Measurements from ENCODE around the gene ENG.
A peak's percentile ranks its signal among the peaks of the same experiment; 100 is the strongest.

ENG gene

DNA sequence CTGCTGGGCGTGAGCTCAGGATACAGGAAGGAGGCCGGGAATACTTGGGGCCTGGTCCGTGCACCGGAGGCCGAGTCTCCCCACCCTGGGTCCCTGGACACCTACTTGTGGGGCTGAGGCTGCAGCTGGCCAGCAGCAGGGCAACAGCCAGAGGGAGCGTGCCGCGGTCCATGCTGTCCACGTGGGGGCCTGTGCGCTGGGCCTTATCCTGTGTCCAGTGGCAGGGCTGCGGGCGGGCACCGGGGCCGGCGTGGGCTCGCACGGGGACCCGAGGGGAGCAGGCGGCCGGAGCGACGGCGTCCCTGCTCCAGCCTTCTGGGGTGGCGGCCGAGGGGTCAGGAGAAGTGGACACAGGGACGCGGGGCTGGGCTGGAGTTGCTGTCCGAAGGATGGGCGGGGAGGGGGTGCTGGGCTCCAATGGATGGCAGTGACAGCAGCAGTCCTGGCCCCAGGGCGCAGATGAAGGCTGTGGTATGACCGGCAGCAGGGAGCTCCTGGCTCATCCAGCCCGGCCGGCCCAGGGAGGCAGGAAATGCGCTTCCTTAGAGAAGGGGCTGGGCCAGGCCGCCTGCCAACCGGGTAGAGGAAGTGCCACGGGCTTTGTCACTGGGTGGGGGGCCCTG is at the start of gene ENG:
Gene ENG (minus strand): TSS at position 475 of the 623 bp plus-strand sequence. CDS start 303 bp downstream, at position 172.
- H3K79me2 ChIP-seq (ENCODE audit: control insufficient read depth, insufficient read depth, low read length, unreplicated experiment) = peaks cover 60% of the 10 kb centered on the region
- H3K27me3 ChIP-seq (ENCODE audit: insufficient read depth, low read length) = no peaks in the 10 kb centered on the region
- peaks cover 26% of the 10 kb centered on the region for H3K36me3 ChIP-seq (ENCODE audit: insufficient read depth, low read length)
- H3K27ac ChIP-seq (ENCODE audit: low read depth, low read length) = peak within 1 kb of the TSS; percentile 49
- H3K4me1 ChIP-seq (ENCODE audit: control insufficient read depth, insufficient read depth, low read length, unreplicated experiment) = peaks cover 21% of the 10 kb centered on the region
- H2AFZ ChIP-seq (ENCODE audit: low read length, unreplicated experiment) = no peak within 1 kb of the TSS
- H3K4me3 ChIP-seq (ENCODE audit: low read depth, low read length) = peak within 1 kb of the TSS; percentile 96

DNA sequence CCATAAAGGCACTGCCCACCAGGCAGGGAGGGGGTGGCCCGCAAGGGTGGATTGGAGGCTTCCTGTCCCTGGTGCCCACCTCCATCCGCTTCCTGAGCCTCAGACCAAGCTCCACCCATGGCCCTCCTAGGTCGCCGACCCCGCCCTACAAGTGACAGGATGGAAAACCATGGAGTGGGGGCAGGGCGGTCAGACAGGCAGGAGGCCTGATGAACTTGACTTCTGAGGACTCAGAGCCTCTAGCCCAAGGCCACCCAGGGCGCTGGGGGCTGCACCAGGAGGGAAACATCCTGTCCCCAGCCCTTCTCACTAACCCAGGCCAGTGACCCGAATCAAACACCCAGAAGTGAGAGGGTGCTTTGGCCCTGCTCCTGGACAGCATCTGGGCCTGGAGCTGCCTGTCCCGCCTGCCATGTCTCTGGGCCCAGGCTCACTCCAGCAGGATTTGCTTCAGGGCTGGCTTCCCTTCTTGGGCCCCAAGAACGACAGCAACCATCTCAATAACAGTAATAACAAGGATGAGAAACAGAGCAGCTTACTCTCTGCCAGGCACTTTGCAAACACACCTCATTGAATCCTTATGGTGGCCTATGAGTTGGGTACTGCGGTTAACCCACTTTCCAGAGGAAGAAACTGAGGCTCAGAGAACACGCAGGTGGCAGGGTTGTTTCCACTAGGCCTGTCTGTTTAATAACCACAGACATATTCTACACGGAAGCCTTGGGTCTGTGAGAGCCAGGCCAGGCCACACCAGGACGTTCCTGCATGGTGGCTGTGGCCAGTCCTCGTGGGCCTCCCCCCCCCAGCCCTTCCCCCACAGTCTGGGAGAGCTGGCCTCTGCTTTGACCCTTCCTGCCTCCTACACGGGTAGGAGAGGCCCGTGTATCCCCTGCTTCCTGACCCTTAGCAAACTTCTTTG is 49.4 kb upstream of the ENG start:
- H3K36me3 ChIP-seq (ENCODE audit: insufficient read depth, low read length) = no peaks in the 10 kb centered on the region
- no peak overlapping the region for H2AFZ ChIP-seq (ENCODE audit: low read length, unreplicated experiment)
- H3K4me1 ChIP-seq (ENCODE audit: control insufficient read depth, insufficient read depth, low read length, unreplicated experiment) = peaks cover 39% of the 10 kb centered on the region
- peak overlapping the region; percentile 43 for H3K27ac ChIP-seq (ENCODE audit: low read depth, low read length)
- no peaks in the 10 kb centered on the region for H3K79me2 ChIP-seq (ENCODE audit: control insufficient read depth, insufficient read depth, low read length, unreplicated experiment)
- no peak overlapping the region for H3K4me3 ChIP-seq (ENCODE audit: low read depth, low read length)
- H3K27me3 ChIP-seq (ENCODE audit: insufficient read depth, low read length) = no peaks in the 10 kb centered on the region

DNA sequence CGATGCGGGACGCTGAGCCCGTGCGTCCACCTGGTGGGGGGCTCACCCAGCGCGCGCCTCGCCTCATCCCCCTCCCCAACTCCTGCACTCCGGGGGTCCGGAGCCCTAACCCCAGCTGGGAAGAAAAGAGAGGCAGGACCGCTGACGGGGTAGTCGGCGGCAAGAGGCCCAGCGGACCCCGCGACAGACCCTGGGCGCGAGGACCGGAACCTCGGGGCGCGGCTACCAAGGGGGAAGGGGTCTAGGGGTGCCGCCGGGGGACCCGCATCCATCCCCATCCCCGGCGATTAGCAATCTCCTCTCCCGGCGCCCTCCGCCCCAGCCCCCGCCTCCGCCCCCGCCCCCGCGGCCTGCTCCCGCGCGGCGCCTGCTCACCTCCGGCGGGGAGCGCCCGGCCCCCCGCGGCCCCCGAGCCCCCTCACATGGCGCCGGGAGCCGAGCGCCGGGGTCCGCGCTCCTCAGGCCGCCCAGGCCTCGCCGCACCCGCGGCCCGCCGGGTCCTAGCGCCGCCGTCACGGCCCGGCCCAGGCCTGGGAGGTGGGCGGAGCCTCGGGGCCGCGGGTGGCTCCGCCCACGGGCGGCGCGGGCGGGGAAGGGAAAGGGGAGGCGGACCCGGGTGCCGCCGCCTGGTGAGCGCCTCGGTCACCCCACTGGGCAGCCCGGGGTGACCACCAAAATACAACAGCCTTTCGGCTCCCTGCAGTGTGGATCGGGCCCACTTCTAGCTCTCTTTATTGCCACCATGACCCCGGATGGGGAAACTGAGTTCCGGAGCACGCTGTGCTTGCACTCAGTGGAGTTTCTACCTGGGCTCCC is 44.9 kb upstream of the ENG start, which contains the start of gene ST6GALNAC6:
Gene ST6GALNAC6 (minus strand): TSS at position 476 of the 816 bp plus-strand sequence. CDS start 1,622 bp downstream, outside the sequence.
- H3K4me1 ChIP-seq (ENCODE audit: control insufficient read depth, insufficient read depth, low read length, unreplicated experiment) = peaks cover 38% of the 10 kb centered on the region
- H3K79me2 ChIP-seq (ENCODE audit: control insufficient read depth, insufficient read depth, low read length, unreplicated experiment) = peaks cover 22% of the 10 kb centered on the region
- no peaks in the 10 kb centered on the region for H3K27me3 ChIP-seq (ENCODE audit: insufficient read depth, low read length)
- H3K27ac ChIP-seq (ENCODE audit: low read depth, low read length) = peak within 1 kb of the TSS; percentile 95
- peaks cover 29% of the 10 kb centered on the region for H3K36me3 ChIP-seq (ENCODE audit: insufficient read depth, low read length)
- H2AFZ ChIP-seq (ENCODE audit: low read length, unreplicated experiment) = peak within 1 kb of the TSS; percentile 1
- peak within 1 kb of the TSS; percentile 98 for H3K4me3 ChIP-seq (ENCODE audit: low read depth, low read length)

DNA sequence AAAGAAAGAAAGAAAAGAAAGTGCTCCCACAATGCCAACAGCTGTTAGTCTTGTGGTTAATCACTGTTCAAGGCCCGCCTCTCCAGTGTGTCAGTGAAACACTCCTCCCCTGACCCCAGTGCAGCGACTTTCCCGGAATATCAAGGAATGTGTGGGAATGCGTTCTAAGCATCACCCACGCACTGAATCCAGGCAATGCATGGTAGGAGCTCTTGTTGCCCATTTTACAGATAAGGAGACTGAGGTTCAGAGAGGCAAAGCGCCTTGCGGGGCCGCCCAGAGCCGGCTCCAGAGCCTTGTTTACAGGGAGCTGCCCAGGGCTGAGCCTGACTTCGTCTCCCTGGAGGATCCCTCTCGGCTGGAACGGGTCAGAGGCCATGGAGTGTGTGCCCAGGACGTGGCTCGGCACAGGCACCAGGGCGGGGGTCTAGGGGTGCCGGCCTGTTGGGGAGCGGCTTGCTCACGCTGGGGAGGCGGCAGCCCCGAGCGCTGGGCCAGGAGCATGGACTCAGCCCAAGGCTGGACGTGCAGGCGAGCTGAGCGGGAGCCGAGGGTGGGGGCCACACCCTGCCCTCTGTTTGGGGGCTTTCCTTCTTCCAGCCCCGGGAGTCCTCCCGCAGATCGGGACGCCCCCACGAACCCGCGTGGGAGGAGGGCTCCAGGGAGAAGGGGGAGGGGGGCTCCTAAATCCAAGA is 44.1 kb upstream of the ENG start:
- Histone ChIP-seq H3K4me1 (ENCODE audit: control insufficient read depth, insufficient read depth, low read length, unreplicated experiment) (peaks cover 30% of the 10 kb centered on the region), H3K36me3 (ENCODE audit: insufficient read depth, low read length) (peaks cover 36% of the 10 kb centered on the region), H2AFZ (ENCODE audit: low read length, unreplicated experiment) (no peak overlapping the region), H3K27ac (ENCODE audit: low read depth, low read length) (peak overlapping the region; percentile 95), H3K79me2 (ENCODE audit: control insufficient read depth, insufficient read depth, low read length, unreplicated experiment) (peaks cover 22% of the 10 kb centered on the region), H3K27me3 (ENCODE audit: insufficient read depth, low read length) (no peaks in the 10 kb centered on the region), H3K4me3 (ENCODE audit: low read depth, low read length) (peak overlapping the region; percentile 98)

DNA sequence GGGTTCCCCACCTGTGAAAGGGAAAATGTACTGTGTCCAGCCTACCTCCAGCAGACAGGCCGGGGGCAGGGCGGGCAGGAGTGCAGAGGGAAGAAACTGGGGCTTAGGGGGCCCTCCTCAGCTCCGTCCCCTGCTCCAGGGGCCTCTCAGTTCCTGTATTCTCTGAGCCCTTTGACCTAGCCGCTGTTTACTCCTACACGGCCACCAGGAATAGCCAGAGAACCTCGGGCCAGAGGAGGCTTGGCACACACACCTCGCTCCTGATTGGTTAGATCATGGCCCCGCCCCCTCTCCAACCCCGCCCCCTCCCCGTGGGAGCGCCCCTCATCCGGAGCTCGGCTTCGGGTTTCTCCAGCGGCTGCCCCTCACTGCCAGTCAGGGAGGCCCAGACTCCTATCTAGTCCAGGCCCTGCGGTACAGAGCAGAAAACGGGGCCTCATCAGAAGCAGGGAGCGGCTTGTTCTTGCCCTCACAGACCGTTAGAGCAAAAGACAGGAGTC is 42.8 kb upstream of the ENG start:
- Histone ChIP-seq H3K4me1 (ENCODE audit: control insufficient read depth, insufficient read depth, low read length, unreplicated experiment) (peaks cover 24% of the 10 kb centered on the region), H3K79me2 (ENCODE audit: control insufficient read depth, insufficient read depth, low read length, unreplicated experiment) (peaks cover 31% of the 10 kb centered on the region), H2AFZ (ENCODE audit: low read length, unreplicated experiment) (no peak overlapping the region), H3K36me3 (ENCODE audit: insufficient read depth, low read length) (peaks cover 50% of the 10 kb centered on the region), H3K27ac (ENCODE audit: low read depth, low read length) (peak overlapping the region; percentile 74), H3K27me3 (ENCODE audit: insufficient read depth, low read length) (no peaks in the 10 kb centered on the region), H3K4me3 (ENCODE audit: low read depth, low read length) (peak overlapping the region; percentile 56)

DNA sequence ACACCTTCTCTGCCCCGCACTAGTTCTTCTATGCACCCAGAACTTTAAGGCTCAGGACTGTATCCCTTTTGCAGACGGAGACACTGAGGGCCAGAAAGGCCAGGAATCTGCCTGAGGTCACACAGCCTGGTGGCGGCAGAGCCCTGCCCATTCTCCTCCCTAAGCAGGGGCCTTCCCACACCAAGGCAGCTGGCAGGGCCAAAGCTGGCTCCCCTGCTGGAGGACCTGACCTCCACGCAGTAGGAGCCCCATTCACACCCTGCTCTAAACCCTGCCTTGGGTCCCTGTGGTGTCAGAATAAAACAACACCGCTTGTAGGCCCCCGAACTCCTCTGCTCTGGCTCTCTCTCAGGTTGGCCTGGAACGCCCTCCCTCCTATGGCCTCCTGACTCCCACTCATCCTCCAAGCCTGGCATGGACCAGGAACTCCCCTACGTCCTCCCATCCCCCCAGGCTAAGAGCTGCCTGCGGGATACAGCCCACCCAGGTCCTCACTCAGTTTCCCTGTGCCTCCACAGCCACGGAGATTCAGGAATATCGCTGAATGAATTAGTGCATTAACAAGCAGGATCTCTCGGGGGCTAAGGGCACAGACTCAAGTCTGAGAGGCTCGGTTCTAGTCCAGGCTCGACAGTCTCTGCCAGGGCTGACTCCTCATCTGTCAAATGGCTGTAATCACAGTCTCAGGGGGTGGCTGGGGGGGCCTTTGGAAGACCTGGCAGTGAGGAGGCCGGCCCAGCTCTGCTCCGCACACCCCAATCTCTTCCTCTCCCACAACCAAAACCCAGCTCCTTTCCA is 42.1 kb upstream of the ENG start:
- no peak overlapping the region for H3K27ac ChIP-seq (ENCODE audit: low read depth, low read length)
- H3K27me3 ChIP-seq (ENCODE audit: insufficient read depth, low read length) = no peaks in the 10 kb centered on the region
- H3K36me3 ChIP-seq (ENCODE audit: insufficient read depth, low read length) = peaks cover 51% of the 10 kb centered on the region
- peak overlapping the region; percentile 30 for H3K4me3 ChIP-seq (ENCODE audit: low read depth, low read length)
- peaks cover 24% of the 10 kb centered on the region for H3K4me1 ChIP-seq (ENCODE audit: control insufficient read depth, insufficient read depth, low read length, unreplicated experiment)
- H3K79me2 ChIP-seq (ENCODE audit: control insufficient read depth, insufficient read depth, low read length, unreplicated experiment) = peaks cover 31% of the 10 kb centered on the region
- no peak overlapping the region for H2AFZ ChIP-seq (ENCODE audit: low read length, unreplicated experiment)

DNA sequence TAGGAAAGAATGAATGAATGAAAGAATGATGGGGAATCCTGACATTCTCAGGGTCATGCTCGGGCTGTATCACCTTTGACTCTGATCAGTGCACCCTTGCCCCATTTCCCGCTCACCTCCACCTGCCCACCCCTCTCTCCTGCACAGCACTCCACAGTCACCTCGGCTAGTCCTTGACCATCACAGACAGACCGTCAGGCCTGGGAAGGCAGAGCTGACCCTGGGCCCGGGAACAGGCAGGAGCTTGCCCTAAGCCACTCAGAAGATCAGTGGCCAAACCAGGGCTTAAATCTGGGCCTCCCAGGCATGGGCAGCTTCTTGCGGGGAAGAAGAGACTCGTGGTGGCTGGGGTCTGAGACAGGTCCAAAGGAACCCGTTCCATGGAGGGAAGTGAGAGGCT is 41.4 kb upstream of the ENG start:
- Histone ChIP-seq H3K4me3 (ENCODE audit: low read depth, low read length) (no peak overlapping the region), H3K4me1 (ENCODE audit: control insufficient read depth, insufficient read depth, low read length, unreplicated experiment) (peaks cover 19% of the 10 kb centered on the region), H3K27me3 (ENCODE audit: insufficient read depth, low read length) (no peaks in the 10 kb centered on the region), H2AFZ (ENCODE audit: low read length, unreplicated experiment) (no peak overlapping the region), H3K36me3 (ENCODE audit: insufficient read depth, low read length) (peaks cover 54% of the 10 kb centered on the region), H3K79me2 (ENCODE audit: control insufficient read depth, insufficient read depth, low read length, unreplicated experiment) (peaks cover 33% of the 10 kb centered on the region), H3K27ac (ENCODE audit: low read depth, low read length) (no peak overlapping the region)

DNA sequence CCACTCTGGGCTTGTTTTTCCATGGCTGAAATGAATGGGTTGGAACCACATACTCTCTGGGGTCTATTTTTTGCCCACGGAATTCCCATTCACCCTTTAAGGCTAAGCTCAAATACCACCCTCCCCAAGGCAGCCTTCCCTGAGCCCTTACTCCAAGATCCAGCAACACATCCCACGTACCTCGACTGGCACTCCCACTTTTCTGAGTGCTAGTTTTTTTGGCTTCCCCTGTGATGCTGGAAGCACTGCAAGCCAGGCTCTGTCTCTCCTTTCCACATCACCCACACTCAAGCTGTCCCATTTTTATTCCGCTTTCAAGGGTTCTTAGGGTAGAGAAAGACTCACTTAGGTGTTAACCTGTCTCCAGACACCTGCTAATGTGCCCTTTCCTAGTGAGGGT is 38.9 kb upstream of the ENG start:
- peaks cover 17% of the 10 kb centered on the region for H3K4me1 ChIP-seq (ENCODE audit: control insufficient read depth, insufficient read depth, low read length, unreplicated experiment)
- H3K79me2 ChIP-seq (ENCODE audit: control insufficient read depth, insufficient read depth, low read length, unreplicated experiment) = peaks cover 33% of the 10 kb centered on the region
- H3K27me3 ChIP-seq (ENCODE audit: insufficient read depth, low read length) = no peaks in the 10 kb centered on the region
- H3K36me3 ChIP-seq (ENCODE audit: insufficient read depth, low read length) = peaks cover 62% of the 10 kb centered on the region
- no peak overlapping the region for H3K4me3 ChIP-seq (ENCODE audit: low read depth, low read length)
- no peak overlapping the region for H3K27ac ChIP-seq (ENCODE audit: low read depth, low read length)
- no peak overlapping the region for H2AFZ ChIP-seq (ENCODE audit: low read length, unreplicated experiment)

DNA sequence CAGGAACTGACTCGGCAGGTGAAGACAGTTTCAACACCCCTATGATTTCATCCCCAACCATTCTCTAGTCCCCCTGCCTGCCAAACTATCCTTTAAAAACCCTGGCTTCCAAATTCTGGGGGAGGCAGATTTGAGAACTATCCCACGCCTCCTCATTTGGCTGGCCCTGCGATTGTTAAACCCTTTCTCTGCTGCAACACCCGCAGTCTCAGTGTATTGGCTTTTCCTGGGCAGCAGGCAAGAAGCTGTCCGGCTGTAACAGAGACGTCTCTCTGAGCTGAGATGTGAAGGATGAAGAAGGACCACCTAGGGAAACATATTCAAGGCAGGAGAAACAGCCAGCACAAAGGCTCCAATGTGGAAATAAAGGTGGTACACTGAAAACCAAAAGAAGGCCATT is 38.4 kb upstream of the ENG start:
- Histone ChIP-seq H3K4me3 (ENCODE audit: low read depth, low read length) (no peak overlapping the region), H3K4me1 (ENCODE audit: control insufficient read depth, insufficient read depth, low read length, unreplicated experiment) (peaks cover 15% of the 10 kb centered on the region), H2AFZ (ENCODE audit: low read length, unreplicated experiment) (no peak overlapping the region), H3K79me2 (ENCODE audit: control insufficient read depth, insufficient read depth, low read length, unreplicated experiment) (peaks cover 32% of the 10 kb centered on the region), H3K36me3 (ENCODE audit: insufficient read depth, low read length) (peaks cover 63% of the 10 kb centered on the region), H3K27me3 (ENCODE audit: insufficient read depth, low read length) (no peaks in the 10 kb centered on the region), H3K27ac (ENCODE audit: low read depth, low read length) (no peak overlapping the region)
